GM12878 (cell line): Measurements from ENCODE around the gene APBB1IP.

Source experiments
- HDAC6 ChIP-seq: fragments of 200-600 bp; sonication (generic); IDR thresholded peaks from one replicate; pipeline ENCODE4 v1.8.0; 2017; ENCODE audit warnings: antibody characterized with exemption; ENCODE audit not compliant: unreplicated experiment
- NBN ChIP-seq: fragments of 450-650 bp; IDR thresholded peaks from 2 replicates; pipeline ENCODE4 v1.6.1; 2016
- PAX5 ChIP-seq: IDR thresholded peaks from 2 replicates; pipeline ENCODE4 v1.6.1; 2011; ENCODE audit warnings: low read depth, low read length, borderline replicate concordance
- RFX5 ChIP-seq: IDR thresholded peaks from 2 replicates; pipeline ENCODE4 v1.6.1; 2011; ENCODE audit warnings: low read depth, low read length, improper control_type of control experiment
- SRF ChIP-seq, 2 experiments: IDR thresholded peaks; 2 replicates each; pipeline ENCODE4 v1.6.1; 2011; ENCODE audit warnings: low read depth in 2 of 2, low read length in 2 of 2, mild to moderate bottlenecking in 1 of 2, moderate library complexity in 1 of 2
- STAT1 ChIP-seq: fragments of 450-650 bp; conservative IDR thresholded peaks from 2 replicates; pipeline ENCODE4 v1.6.1; 2014; ENCODE audit warnings: antibody characterized with exemption, mild to moderate bottlenecking
- ZNF217 ChIP-seq: fragments of 450-650 bp; IDR thresholded peaks from 2 replicates; pipeline ENCODE4 v1.6.1; 2017; ENCODE audit warnings: antibody characterized with exemption, mild to moderate bottlenecking
- ZNF274 ChIP-seq: IDR thresholded peaks from one replicate; pipeline ENCODE4 v1.8.0; 2011; ENCODE audit not compliant: insufficient read length, insufficient read depth
- TF ChIP-seq, protein P1 (sequence below), 3 experiments: IDR thresholded peaks in 2 of 3; conservative IDR thresholded peaks in 1 of 3; 2 replicates each; pipeline ENCODE4 v1.5.1; 2011; ENCODE audit warnings: low read depth in 3 of 3, low read length in 3 of 3, mild to moderate bottlenecking in 3 of 3, control low read depth in 2 of 3, moderate library complexity in 2 of 3, inconsistent platforms in 1 of 3, mixed read lengths in 1 of 3; ENCODE audit not compliant: control insufficient read depth in 2 of 3, insufficient read depth in 1 of 3; ENCODE audit errors: extremely low read depth in 1 of 3
- TF ChIP-seq, protein P2 (sequence below): IDR thresholded peaks from 2 replicates; pipeline ENCODE4 v1.6.1; 2012; ENCODE audit warnings: low read depth, low read length, improper control_type of control experiment

DNA sequence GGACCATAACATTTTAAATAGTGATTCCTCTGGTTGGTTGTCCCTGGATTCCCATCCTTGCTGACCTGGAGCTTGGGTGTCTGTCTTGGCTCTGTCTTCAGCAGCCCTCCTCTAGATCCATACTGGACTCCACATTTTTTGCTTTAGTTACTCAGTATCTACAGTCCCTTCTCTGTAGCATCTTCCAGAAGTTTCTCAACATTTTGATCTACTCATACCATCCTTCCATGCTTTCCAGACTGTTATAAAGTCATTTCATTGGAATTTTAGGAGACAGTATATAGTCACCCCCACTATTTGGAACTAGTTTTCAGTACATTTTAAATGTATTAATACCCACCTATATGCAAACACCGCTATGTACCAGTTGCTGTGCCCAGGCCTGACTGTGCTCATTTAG, 25.8 kb downstream of the APBB1IP start:
- no peak for TF ChIP-seq ZNF274
- TF ChIP-seq STAT1: no peak
- no peak for TF ChIP-seq HDAC6
- TF ChIP-seq PAX5: no peak
- TF ChIP-seq NBN: no peak
- no peak for TF ChIP-seq RFX5
- TF ChIP-seq, protein P1, sequence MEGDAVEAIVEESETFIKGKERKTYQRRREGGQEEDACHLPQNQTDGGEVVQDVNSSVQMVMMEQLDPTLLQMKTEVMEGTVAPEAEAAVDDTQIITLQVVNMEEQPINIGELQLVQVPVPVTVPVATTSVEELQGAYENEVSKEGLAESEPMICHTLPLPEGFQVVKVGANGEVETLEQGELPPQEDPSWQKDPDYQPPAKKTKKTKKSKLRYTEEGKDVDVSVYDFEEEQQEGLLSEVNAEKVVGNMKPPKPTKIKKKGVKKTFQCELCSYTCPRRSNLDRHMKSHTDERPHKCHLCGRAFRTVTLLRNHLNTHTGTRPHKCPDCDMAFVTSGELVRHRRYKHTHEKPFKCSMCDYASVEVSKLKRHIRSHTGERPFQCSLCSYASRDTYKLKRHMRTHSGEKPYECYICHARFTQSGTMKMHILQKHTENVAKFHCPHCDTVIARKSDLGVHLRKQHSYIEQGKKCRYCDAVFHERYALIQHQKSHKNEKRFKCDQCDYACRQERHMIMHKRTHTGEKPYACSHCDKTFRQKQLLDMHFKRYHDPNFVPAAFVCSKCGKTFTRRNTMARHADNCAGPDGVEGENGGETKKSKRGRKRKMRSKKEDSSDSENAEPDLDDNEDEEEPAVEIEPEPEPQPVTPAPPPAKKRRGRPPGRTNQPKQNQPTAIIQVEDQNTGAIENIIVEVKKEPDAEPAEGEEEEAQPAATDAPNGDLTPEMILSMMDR (IDR thresholded peaks at IDR 0.05 in 2 of 3, conservative IDR thresholded peaks at IDR 0.05 in 1 of 3; ENCODE audit: control insufficient read depth in 2 of 3, extremely low read depth in 1 of 3, insufficient read depth in 1 of 3, low read depth in 3 of 3, low read length in 3 of 3): no peak
- TF ChIP-seq ZNF217: no peak
- TF ChIP-seq, protein P2, sequence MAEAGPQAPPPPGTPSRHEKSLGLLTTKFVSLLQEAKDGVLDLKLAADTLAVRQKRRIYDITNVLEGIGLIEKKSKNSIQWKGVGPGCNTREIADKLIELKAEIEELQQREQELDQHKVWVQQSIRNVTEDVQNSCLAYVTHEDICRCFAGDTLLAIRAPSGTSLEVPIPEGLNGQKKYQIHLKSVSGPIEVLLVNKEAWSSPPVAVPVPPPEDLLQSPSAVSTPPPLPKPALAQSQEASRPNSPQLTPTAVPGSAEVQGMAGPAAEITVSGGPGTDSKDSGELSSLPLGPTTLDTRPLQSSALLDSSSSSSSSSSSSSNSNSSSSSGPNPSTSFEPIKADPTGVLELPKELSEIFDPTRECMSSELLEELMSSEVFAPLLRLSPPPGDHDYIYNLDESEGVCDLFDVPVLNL: no peak
- no peak for TF ChIP-seq SRF (IDR thresholded peaks at IDR 0.05; ENCODE audit: low read depth in 2 of 2, low read length in 2 of 2)
